GM18868 (cell line): Measurements from ENCODE around the gene SYVN1.
"Not testable (repeated sequence)": the region's sequence is repeated elsewhere in the genome, so short reads cannot be mapped to it uniquely, and the experiment has no call there.

Experiments
- ATAC-seq: cut with Tn5 transposase; IDR thresholded peaks from one replicate; pipeline ENCODE4 v1.9.1; 2021; ENCODE audit warnings: mild to moderate bottlenecking, moderate library complexity; ENCODE audit not compliant: unreplicated experiment

SYVN1 gene

GRCh38 chr11:65134240-65134951 is at the start of gene SYVN1:
Gene SYVN1, minus strand, starts transcription at chr11:65134519. Its CDS starts 918 bp downstream, at chr11:65133601.
- peak; percentile 60 for ATAC-seq

- no peak for ATAC-seq
Measured at GRCh38 chr11:65183201-65183891, 49.0 kb upstream of the SYVN1 start.

- no peak for ATAC-seq
Measured at GRCh38 chr11:65182258-65183170, 48.2 kb upstream of the SYVN1 start.

- ATAC-seq: peak; percentile 54
Measured at GRCh38 chr11:65181569-65182257, 47.4 kb upstream of the SYVN1 start, which contains the start of gene CAPN1. Gene CAPN1, plus strand, starts transcription at chr11:65181928. Its CDS starts 774 bp downstream, at chr11:65182702.

GRCh38 chr11:65180877-65181568 is 46.7 kb upstream of the SYVN1 start:
- peak; percentile 60 for ATAC-seq

DNA sequence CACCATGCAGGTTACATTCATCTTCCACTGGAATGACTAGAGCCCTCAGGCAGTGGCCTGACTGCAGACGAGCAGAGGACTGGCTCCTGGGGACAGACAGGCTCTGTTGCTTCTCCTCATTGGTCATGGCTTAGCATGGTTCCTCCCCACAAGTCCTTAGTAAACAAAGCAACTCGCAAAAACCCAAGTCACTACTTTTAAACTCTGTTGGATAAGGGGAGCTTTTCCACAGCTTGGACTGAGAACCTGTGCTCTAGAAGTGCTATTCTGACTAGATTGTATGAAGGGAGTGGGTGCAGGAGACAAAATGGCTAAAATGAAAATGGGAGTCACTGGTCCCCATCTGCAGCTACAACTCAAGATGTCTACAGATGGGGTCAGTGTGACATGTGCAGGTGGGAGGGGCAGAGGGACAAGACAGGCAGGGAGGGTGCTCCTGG is 40.3 kb upstream of the SYVN1 start:
- ATAC-seq: not testable (repeated sequence)

- ATAC-seq: no peak
Measured at GRCh38 chr11:65172600-65172999, 38.3 kb upstream of the SYVN1 start.

- ATAC-seq: no peak
Measured at GRCh38 chr11:65170058-65170534, 35.8 kb upstream of the SYVN1 start, which contains the start of gene SPDYC. Gene SPDYC, plus strand, starts transcription at chr11:65170233. Its CDS starts 1,125 bp downstream, at chr11:65171358.

GRCh38 chr11:65169164-65169641 is 34.9 kb upstream of the SYVN1 start:
- ATAC-seq: no peak

DNA sequence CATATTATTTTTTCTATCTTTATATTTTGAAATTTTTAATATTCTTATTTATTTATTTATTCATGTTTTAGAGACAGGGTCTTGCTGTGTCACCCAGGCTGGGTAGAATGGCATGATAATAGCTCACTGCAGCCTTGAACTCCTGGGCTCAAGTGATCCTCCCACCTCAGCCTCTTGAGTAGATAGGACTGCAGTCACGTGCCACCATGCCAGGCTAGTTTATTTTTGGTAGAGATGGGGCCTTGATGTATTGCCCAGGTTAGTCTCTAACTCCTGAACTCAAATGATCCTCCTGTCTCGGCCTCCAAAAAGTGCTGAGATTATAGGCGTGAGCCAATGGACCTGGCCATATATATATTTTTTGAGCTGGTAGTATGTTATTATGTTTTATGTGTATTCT is 33.3 kb upstream of the SYVN1 start:
- no peak for ATAC-seq

DNA sequence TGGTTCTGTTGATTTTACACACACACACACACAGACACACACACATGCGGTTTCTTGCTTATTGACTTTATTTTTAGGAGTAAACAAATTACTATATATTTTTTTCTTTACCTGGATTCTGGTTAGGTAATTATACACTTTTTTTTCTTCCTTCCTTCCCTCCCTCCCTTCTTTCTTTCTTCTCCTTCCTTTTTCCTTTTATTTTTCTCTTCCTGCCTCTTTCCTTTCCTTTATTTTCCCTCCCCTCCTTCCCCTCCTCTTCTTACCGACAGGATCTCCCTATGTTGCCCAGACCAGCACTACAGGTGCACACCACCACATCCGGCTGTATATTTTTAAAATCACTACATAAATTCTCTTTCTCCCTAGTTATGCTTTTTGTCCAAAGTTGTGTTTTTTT is 32.6 kb upstream of the SYVN1 start:
- ATAC-seq: no peak

- no peak for ATAC-seq
Measured at GRCh38 chr11:65165410-65166317, 31.3 kb upstream of the SYVN1 start.

DNA sequence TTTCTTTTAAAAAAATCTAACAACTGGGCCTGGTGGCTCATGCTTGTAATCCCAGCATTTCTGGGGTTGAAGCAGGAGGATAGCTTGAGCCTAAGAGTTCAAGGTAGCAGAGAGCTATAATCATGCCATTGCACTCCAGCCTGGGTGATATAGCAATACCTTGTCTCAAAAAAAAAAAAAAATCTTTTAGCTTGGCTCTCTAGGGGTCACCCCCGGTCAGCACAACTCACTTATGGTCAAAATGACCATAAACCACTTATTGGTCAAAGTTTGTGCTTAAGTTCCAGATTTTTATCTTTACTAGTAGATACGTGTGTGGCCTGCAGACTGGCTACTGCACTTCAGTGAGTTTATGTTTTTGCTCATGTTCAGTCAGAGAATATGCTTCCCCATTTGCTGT is 29.4 kb upstream of the SYVN1 start:
- no peak for ATAC-seq

DNA sequence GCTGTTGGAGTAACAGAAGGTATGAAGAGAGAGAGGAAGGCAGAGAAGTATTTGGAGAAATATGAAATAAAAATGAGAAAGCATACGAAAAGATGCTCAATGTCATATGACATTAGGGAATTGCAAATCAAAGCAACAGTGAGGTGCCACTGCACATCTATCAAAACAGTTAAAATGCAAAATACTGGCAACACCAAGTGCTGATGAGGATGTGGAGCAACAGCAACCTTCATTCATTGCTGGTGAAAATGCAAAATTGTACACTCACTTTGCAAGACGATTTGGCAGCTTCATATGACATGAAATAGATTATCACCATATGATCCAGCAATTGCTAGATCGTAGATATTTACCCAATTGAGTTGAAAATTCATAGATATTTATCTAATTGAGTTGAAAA is 26.3 kb upstream of the SYVN1 start:
- ATAC-seq: no peak

GRCh38 chr11:65159012-65159411 is 24.7 kb upstream of the SYVN1 start:
- ATAC-seq: no peak

DNA sequence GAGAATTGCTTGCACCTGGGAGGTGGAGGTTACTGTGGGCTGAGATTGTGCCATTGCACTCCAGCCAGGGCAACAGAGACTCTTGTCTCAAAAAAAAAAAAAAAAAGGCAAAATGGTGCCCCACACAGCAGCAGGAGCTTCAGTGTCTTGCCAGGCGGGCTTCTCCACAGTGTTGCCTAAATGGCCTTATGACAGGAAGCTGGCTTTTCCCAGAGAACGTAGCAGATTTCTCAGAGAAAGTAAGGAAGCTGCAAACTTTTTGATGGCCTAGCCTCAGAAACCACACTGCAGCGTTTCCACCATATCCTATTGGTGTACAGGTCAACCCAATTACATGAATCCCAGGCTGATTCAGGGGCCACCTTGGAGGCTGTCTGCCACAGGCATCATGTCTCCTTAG is 23.0 kb upstream of the SYVN1 start:
- ATAC-seq: no peak

- no peak for ATAC-seq
Measured at GRCh38 chr11:65156926-65157325, 22.6 kb upstream of the SYVN1 start.

DNA sequence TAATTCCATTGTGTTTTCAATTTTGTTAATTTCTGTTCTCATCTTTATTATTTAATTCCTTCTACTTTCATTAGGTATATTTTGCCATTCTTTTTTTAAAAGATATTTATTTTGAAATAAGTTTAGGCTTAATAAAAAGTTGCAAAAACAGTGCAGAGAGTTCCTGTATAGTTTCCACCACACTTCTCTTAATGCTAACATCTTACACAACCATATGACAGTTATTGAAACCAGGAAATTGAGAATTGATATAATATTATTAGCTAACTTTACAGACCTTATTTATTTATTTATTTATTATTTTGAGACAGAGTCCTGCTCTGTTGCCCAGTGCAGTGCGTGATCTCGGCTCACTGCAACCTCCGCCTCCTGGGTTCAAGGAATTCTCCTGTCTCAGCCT is 21.9 kb upstream of the SYVN1 start:
- no peak for ATAC-seq

- no peak for ATAC-seq
Measured at GRCh38 chr11:65152122-65152521, 17.8 kb upstream of the SYVN1 start.
